Suppressor macrophage (primary cell): ENCODE measurements around the gene MAP2K3.
"Not testable (repeated sequence)": the region's sequence is repeated elsewhere in the genome, so short reads cannot be mapped to it uniquely, and the experiment has no call there.

Experiments used
- DNase-seq, 4 experiments: peaks; one replicate each; pipeline ENCODE4 v3.0.0-alpha.2; 2020 to 2022

MAP2K3 gene

DNA sequence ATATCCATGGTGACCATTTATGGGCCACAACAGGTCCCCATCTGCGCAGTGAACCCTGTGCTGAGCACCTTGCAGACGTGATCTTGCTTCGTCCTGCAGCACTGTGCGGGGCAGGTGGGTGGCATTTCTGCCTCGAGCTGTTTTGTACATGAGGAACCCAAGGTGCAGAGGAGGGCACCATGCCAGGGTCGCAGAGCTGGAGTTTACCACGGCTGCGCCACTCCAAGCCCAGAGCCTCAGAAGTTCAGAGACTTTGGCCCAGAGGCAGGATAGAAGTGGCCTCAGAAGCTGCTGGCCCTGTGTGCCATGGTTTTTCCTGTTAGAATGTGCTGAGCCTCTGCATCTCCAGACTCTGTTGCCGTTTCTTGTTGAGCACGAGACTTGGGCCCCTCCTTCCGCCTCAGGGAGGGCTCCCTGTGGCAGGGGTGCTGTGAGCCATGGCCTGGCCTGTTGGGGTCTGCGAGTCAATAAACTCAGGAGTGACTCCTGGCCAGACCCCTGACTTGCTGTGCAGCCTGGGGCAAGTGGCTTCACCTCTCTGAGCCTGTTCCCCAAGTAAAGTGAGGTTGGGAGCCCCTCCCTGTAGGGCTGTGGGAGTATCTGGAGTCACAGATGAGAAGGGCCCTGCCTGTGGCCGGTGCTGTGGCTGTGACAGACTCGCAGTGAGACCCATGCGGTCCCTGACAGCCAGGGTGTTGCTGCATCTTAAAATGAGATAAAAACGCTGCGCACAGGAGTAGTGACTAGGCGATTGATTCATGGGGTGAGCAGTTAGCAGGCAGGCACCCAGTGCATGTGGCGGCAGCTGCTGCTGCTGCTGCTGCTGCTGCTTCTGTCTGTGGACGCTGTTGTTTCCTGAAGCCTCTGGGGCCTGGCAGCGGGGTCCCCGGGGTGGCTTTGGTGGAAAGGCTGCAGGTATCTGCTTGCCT, 11.8 kb downstream of the MAP2K3 start:
- peak in 2 of 4 experiments; percentile 1 to 15 for DNase-seq

DNA sequence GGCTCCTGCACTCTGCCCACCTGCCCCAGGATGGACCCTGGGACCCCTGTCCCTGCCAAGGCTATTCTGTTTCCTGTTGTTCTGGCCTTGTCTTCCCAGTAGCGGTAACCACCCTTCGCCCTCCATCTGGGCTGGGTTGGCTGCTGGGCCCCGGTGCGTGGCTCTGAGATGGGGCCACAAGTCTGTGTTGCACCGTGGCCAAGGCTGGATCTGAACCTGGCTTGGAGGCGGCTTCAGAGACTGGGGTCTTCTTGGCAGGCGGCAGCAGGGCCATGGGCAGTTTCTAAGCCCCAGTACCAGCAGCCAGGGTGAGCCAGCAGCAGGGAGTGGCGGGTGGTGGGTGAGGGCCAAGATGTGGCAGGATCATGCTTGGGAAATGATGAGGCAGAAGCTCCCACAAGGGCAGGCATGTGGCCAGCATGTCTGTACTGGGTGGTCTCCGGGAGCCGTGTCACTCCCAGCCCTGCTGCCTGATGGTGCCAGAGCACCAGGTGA, 12.6 kb downstream of the MAP2K3 start:
- peak in 1 of 4 experiments; percentile 2 for DNase-seq

DNA sequence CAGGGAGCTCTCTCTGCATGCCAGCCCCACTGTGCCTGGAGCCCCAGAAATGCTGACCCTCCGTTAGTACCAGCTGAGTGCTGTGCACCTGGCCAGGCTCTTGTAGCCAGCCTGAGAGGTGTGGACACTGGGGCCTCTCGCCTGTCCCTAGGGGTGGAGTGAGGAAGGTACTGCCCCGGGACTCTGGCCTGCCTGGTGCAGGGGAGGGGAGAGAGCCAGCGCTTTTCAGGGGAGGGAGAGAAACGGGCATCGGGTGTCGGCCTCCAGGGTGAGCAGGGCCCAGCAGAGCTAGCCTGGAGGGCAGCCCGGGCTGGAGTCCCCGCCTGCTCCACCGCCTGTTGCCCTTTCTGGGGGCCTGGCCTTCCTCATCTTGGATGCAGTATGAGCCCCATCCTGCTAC, 13.1 kb downstream of the MAP2K3 start:
- no peak for DNase-seq

DNA sequence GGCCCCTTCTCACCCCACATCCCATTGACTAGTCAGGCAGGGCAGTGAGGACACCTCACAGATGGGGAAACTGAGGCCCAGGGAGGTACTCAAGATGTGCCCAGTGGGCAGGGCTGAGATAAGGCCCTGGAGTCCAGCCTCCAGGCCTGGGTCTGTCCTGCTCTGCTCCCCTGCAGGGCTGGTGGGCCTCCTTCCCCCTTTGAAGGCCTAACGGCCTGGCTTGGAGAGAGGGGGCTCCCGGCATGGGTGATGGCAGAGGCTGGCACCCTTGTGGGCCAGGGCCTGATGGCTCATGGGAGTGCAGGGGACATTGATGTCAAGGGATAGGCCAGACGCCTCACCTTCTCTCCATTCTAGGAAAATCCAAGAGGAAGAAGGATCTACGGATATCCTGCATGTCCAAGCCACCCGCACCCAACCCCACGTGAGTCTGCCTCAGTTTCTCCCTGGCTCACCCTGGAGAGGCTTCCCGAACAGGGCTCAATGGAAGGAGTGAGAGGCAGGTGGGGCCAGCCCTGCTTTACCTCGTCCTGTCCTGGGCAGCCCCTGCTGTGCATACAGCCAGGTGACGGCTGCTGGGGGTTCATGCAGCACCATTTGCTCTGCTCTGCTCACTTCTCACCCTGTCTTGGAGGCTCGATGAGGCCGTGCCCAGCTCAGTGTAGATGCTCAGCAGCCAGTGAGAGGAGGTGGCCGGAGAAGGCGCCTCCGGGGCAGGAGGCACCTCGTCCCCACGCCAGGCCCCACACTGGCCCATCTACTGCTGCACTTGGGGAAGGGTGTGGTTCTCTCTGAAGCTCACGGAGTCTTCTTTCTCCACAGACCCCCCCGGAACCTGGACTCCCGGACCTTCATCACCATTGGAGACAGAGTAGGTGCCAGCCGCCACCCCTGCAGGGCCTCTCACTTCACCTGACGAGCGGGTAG, 13.8 kb downstream of the MAP2K3 start:
- no peak for DNase-seq

DNA sequence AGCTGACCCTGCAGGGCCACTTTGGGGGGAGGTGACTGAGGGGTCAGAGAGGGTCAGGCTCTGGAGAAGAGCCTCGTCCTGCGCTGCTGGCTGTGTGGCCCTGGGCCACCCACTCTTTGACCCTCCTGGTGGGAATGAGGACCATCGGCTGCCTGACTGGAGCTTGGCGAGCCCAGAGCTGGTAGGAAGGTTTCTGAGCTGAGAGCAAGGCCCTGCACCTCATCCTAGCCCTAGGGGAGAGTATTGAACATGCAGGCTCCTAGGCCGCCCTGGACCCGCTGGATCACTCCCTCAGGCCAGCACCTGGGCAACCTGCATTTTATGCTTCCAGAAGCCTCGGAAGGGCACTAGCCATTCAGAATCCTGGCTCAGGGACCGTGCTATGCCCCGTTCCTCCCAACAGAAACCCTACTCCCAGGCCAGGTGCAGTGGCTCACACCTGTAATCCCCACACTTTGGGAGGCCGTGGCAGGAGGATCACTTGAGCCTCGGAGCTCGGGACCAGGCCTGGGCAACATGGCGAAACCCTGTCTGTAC, 14.5 kb downstream of the MAP2K3 start:
- DNase-seq: no peak

DNA sequence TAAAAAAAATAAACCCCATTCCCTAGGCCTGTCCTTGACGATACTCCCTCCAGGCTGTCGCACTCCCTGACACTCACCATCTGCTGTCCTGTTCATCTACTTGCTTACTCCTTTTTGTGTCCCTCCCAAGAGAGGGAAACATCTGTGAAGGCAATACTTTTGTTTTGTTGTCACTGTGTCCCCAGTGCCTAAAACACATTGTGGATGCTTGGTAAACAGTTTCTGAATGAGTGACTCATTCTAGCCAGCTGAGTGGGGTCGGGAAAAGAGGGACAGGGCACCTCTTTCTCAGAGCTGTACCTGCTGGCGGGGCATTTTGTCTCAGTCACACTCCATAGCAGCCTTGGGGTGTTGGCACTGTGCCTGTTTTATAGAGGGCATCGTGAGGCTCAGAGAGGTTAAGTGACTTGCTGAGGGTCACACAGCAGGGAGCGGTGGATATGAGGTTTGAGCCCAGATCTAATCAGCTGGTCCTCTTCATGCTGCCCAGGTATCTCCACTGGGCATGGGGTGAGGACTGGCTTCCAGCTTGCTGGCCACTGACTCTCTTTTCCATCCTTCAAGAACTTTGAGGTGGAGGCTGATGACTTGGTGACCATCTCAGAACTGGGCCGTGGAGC, 15.6 kb downstream of the MAP2K3 start:
- peak in 1 of 4 experiments; percentile 2 for DNase-seq

DNA sequence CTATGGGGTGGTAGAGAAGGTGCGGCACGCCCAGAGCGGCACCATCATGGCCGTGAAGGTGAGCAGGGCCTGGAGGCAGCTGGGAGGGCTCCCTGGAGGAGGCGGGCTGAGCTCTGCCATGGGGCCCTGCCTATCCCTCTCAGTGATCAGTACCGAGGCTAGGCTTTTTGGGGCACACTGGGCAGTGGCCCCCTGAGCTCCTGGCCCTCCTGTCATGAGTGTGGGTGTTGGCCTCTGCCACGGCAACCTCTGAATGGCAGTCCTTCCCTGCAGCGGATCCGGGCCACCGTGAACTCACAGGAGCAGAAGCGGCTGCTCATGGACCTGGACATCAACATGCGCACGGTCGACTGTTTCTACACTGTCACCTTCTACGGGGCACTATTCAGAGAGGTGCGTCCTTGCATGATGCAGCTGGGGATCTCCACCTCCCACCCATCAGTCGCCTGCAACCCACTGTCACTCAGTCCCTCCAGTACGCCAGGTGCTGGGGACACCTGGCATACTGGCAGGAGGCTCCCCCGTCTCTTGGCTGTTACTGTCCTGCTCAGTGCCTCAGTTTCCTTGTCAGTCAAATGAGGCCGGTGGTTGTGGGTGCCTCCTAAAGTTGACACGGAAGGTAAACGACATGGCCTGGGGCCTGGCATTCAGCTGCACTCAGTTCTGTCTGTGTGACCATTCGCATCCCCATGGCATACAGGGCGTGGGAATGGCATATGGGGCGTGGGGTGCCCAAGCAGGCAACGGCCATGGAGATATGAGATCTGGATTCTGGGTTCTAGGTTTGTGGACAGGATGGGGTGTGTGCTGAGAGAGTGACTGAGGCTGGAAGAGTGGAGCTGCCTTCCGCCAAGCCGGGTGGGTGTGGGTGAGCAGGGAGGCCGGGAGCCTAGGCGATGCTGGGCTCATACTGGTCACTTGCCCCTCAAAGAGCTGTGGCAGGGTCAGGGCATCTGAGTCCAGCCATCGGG, 16.4 kb downstream of the MAP2K3 start:
- DNase-seq: peak in 1 of 4 experiments; percentile 0

DNA sequence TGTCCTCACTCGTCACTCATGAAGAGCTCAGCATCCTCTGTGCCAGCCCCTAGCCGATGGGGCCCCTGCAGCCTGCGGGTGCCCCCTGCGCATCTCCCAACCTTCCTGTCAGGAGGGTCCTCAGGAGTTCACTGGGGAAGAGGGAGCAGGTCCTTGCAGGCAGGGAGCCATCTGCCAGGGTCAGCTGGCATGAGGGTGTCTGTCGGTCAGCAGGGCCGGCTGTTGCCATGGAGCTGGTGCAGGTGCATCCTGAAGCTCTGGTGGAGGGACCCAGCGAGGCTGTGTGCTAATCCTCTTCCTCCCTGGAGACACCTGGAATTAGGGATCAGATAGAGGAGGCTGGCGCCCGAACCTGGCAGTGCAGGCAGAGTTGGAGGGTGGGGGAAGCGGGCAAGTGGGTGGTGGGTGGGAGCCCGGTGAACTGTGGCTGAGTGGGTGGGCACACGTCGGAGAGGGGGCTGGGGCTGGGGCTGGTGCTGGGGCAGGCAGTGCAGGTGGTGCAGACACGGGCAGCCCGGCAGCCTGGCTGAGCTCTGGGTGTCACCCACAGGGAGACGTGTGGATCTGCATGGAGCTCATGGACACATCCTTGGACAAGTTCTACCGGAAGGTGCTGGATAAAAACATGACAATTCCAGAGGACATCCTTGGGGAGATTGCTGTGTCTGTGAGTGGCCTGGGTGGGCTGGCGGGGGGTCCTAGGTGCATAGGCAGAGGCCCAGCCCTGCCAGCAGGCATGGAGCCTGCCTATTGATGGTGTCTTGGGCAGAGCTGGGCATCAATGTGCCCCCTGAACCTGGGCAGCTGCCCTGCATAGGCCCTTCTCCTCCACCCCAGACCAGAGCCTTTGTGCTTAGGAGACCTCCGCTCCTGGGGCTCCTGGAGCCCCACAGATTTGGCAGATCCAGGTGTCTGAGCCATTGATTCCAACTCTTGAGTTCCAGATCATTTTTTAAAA, 17.4 kb downstream of the MAP2K3 start:
- DNase-seq: peak in 1 of 4 experiments; percentile 1

DNA sequence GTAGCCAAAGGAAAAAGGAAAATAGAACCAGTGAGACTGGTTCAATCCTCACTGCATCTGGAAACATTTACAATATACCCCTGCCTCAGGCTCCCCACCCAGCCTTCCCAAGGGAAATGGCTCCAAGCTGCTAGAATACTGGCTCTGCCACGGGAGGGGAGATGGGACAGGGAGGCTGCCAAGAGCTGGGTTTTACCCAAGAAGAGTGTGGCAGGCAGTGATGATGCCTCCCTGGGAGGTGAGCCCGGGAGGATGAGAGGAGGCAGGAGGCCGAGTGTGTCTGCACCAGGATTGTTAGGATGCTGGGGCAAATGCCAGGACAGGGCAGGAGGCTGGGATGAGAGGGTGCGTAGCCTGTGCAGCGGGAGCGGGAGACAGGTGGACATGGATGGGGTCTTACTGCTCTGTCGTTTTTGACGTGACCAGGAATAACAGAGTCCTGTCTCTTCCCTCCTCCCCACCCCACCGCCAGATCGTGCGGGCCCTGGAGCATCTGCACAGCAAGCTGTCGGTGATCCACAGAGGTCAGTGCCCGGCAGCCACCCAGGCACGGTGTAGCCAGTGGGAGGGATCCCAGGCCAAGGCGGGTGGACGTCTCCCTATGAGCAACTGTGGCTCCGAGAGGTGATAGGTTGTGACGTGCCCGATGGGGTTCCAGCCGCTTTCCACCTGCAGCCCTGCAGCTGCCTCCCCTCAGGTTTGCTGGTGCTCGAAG, 18.4 kb downstream of the MAP2K3 start:
- peak in 1 of 4 experiments; percentile 3 for DNase-seq

DNA sequence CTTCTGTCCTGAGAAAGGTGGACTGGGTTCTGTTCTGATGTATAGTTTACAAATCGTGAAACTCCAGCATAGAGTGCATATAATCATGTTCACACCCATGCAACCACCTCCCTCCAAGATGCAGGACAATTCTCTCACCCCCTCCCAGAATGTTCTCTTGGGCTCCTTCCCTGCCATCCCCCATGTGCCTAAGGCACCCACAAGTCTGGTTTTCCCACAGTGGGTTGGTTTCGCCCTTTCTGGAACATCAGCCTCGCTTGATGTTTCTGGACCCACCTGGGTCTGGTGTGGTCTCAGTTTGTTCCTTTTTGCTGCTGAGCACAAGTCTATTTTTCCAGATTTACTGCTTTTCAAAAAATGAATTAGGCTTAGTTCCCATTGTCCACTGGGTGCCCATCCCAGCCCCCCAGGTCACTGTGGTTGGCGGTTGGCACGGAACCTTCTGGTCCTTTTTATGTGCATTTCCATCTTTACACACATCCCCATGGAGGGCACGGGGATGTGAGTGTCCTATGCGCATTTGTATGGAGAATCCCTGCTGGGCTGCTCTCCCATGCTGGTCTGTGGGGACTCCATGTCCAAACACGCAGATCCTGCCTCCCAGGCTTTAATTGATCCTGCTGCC, 19.0 kb downstream of the MAP2K3 start:
- peak in 1 of 4 experiments; percentile 1 for DNase-seq

DNA sequence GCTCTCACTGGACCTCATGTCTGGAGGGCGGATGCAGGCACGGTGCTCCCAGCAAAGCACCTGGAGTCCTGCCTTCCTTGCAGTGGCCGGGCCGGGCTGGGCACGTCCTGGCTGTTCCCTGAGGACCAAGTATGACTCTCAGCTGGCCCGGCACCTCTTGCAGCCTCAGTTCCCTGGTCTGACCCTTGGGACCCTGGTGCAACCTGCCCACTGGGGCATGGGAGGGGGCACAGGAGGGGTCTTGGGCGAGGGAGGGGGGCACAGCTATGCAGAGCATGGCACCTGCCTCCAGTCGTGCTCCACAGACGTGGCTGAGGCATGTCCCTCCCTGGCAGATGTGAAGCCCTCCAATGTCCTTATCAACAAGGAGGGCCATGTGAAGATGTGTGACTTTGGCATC, 19.6 kb downstream of the MAP2K3 start:
- DNase-seq: no peak

DNA sequence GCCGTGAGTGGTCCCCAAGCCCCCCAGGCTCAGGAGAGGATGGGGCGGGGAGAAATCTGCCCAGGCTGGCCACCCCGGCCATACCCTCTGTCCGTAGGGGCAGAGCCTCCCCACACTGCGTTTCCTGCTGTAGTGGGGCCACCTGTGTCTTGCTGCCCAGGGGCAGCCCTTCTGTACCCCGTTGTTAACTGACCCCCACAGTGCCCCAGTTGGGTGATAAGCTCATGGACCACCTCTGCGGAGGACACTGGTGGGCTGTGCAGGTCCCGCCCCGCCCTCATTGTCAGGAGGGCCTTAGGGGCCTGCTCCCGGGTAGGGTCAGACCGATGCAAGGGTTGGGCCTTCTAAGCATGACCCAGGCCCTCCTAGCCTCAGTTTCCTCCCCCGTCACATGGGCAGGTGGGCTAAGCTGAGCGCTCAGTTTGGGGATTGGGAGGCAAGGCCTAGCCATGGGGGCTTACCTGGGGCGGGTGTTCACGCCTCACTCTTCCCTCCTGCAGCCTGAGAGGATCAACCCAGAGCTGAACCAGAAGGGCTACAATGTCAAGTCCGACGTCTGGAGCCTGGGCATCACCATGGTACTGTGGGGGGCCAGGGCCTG, 20.1 kb downstream of the MAP2K3 start:
- peak in 1 of 4 experiments; percentile 1 for DNase-seq

DNA sequence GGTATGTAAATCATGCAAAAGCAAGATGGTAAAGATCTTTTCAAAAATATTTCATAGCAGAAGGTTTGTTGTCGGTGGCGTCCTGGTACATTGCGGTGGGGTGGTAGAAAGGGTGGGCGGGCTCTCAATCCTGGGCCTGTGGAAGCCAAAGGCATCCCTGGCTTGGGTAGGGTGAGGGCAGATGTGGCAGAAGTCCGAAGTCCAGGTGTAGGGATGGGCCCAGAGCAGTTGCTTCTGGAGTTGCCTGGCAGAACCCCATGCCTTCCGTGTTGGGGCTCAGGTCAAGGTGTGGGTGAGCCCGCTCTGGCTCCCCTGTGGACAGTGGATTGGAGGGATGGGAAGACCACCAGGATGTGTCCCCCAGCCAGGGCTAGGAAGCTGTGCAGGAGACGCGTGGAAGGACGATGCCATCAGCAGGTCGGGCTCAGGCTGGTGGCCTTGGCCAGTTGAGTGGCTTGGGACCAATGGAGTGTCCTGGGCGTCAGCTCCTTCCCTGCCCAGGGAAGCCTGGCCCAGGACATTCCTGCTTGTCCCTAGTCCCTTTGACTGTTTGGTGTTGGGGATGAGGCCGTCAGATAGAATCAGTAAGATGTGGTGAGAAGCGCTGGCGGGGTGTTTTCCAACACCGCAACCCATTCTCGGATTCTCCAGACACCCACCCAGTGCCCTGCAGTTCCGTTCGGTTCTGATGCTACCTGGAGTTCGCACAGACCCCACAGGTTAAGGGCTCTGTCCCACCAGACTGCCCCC, 21.1 kb downstream of the MAP2K3 start:
- DNase-seq: not testable (repeated sequence)

DNA sequence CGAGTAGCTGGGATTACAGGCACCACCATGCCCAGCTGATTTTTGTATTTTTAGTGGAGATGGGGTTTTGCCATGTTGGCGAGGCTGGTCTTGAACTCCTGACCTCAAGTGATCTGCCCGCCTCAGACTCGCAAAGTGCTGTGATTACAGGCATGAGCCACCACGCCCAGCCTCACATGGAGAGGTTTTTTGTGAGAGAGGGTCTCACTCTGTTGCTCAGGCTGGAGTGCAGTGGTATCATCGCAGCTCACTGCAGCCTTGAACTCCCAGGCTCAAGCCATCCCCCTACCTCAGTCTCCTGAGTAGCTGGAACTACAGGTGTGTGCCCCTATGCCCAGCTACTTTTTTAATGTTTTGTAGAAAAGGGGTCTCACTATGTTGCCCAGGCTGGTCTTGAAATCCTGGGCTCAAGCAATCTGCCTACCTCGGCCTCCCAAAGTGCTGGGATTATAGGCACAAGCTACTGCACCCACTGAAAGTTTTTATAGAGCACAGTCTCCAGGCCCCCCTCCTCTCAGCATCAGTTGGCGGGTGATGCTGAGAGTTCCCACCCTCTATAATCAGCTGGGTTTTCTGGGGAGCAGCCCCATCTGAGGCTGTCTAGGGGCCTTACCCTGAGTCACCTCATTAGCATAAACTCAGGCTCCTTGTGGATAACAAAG, 22.2 kb downstream of the MAP2K3 start:
- DNase-seq: not testable (repeated sequence)

DNA sequence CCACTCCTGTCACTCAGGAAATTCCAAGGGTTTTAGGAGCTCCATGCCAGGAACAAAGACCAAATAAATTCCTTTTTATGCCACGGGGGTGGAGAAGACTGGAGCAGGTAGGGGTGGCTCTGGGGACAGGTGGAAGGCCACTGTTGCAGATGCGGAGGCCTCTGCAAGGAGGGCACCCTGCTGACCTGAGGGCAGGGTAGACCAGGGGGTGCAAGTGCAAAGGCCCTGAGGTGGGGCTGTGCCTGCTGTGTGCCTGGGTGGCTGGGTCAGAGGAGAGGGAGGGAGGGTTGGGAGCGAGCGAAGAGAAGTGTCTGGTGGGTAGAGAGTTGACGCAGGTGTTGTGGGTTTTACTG, 22.7 kb downstream of the MAP2K3 start:
- not testable (repeated sequence) for DNase-seq

DNA sequence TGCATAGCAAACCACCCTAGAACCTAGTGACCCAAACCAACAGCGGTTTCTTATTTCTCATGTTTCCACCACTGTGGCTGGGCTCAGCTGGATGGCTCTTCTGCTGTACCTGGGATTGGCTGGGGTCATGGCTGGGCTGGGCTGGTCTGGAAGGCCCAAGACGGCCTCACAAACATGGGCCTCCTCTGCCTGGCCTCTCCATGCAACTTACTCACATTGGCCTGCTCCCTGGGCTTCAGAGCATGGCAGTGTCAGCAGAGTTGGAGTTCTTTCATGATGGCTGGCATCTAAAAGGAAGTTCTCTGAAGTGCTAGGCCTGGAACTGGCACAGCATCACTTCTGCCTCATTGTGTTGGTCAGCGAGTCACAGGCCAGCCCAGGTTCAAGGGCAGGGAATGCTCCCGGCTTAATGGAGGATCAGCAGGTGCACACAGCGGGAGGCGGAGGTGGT, 24.4 kb downstream of the MAP2K3 start:
- not testable (repeated sequence) for DNase-seq
